GM13977 (cell line): Measurements from ENCODE around the gene MGAT5.

Source experiments
- DNase-seq: peaks from one replicate; pipeline ENCODE4 v3.0.0; 2012; ENCODE audit warnings: low spot score
- CTCF ChIP-seq: IDR thresholded peaks from 2 replicates; pipeline ENCODE4 v1.5.1; 2012; ENCODE audit warnings: mild to moderate bottlenecking, control low read depth; ENCODE audit not compliant: insufficient read depth; ENCODE audit errors: extremely low read depth, missing control alignments
- in situ Hi-C: fragments of 300-500 bp; cut with MboI; formaldehyde crosslinking; loops from one replicate; pipeline ENCODE4 v1.12.0; 2022; ENCODE audit warnings: low sequenced_read_pairs, low pct_unique_long_range_greater_than_20kb, mixed read lengths, inconsistent platforms; ENCODE audit not compliant: unreplicated experiment

Gene MGAT5

GRCh38 chr2:134406736-134407135 is 152.9 kb downstream of the MGAT5 start:
- in situ Hi-C loops: loop anchor here (25.0 kb wide), 2 partner anchors 169 to 444 kb away; no protein-coding TSS in a partner anchor
- no peak for DNase-seq
- TF ChIP-seq CTCF: no peak

- in situ Hi-C loops: loop anchor here (25.0 kb wide), 2 partner anchors 170 to 445 kb away; no protein-coding TSS in a partner anchor
- TF ChIP-seq CTCF: no peak
Observed at GRCh38 chr2:134407154-134407890, 153.4 kb downstream of the MGAT5 start.

GRCh38 chr2:134408386-134408785 is 154.5 kb downstream of the MGAT5 start:
- no peak for TF ChIP-seq CTCF
- in situ Hi-C loops: loop anchor here (25.0 kb wide), 2 partner anchors 171 to 446 kb away; no protein-coding TSS in a partner anchor
- no peak for DNase-seq

More at GRCh38 chr2:134407154-134407890, 153.4 kb downstream of the MGAT5 start:
- no peak for DNase-seq

- no peak for TF ChIP-seq CTCF
- in situ Hi-C loops: loop anchor here (25.0 kb wide), 2 partner anchors 171 to 446 kb away; no protein-coding TSS in a partner anchor
- no peak for DNase-seq
Observed at GRCh38 chr2:134408791-134409190, 154.9 kb downstream of the MGAT5 start.

- in situ Hi-C loops: loop anchor here (10.0 to 25.0 kb wide), 3 partner anchors 173 to 448 kb away; no protein-coding TSS in a partner anchor
- DNase-seq: no peak
- TF ChIP-seq CTCF: no peak
Observed at GRCh38 chr2:134410006-134410405, 156.1 kb downstream of the MGAT5 start.

- in situ Hi-C loops: loop anchor here (10.0 to 25.0 kb wide), 3 partner anchors 174 to 449 kb away; no protein-coding TSS in a partner anchor
- no peak for DNase-seq
- TF ChIP-seq CTCF: no peak
Observed at GRCh38 chr2:134410831-134411231, 157.0 kb downstream of the MGAT5 start.
